Measurements from ENCODE around the gene MAB21L4. TPM values are rescaled to one million over a fixed set of nuclear protein-coding genes. Genes with fewer than 3 reads are reported as not detected.

Gene MAB21L4
- not detected for total RNA-seq

- no peaks in the 10 kb centered on the region for H3K36me3 Mint-ChIP-seq (ENCODE audit: low read depth)
- ChIA-PET CTCF (no interaction called here), POLR2A (no interaction called here)
- no peaks in the 10 kb centered on the region for H3K9me3 Mint-ChIP-seq
- H3K27ac Mint-ChIP-seq, result no peak within 1 kb of the TSS
- no peaks in the 10 kb centered on the region for H3K27me3 Mint-ChIP-seq
- no peak within 1 kb of the TSS for H3K4me3 Mint-ChIP-seq
- no peak for DNase-seq
- H3K4me1 Mint-ChIP-seq, result no peaks in the 10 kb centered on the region
Measured at GRCh38 chr2:240895656-240896388, at the start of gene MAB21L4. MAB21L4 (minus strand) TSS chr2:240896156; CDS start chr2:240895997, 159 bp downstream.

GRCh38 chr2:240936106-240936505, 40.1 kb upstream of the MAB21L4 start:
- CTCF ChIA-PET, result no interaction called here

GRCh38 chr2:240935103-240935876, 39.3 kb upstream of the MAB21L4 start:
- CTCF ChIA-PET, result interaction anchor here (0.5 kb wide), 1 partner anchor 262 kb away, joined by 3 read pairs; no protein-coding TSS in a partner anchor
- H3K4me3 Mint-ChIP-seq, result no peak overlapping the region

More at GRCh38 chr2:240936106-240936505, 40.1 kb upstream of the MAB21L4 start:
- Mint-ChIP-seq H3K36me3 (ENCODE audit: low read depth) (no peaks in the 10 kb centered on the region), H3K4me1 (no peaks in the 10 kb centered on the region), H3K27ac (no peak overlapping the region), H3K9me3 (peaks cover 7% of the 10 kb centered on the region), H3K27me3 (peaks cover 20% of the 10 kb centered on the region), H3K4me3 (no peak overlapping the region)
- no peak for DNase-seq
- POLR2A ChIA-PET, result no interaction called here

GRCh38 chr2:240934701-240935102, 38.7 kb upstream of the MAB21L4 start:
- Mint-ChIP-seq H3K36me3 (ENCODE audit: low read depth) (no peaks in the 10 kb centered on the region), H3K4me1 (no peaks in the 10 kb centered on the region), H3K9me3 (peaks cover 7% of the 10 kb centered on the region), H3K27ac (no peak overlapping the region), H3K4me3 (no peak overlapping the region), H3K27me3 (peaks cover 8% of the 10 kb centered on the region)
- ChIA-PET POLR2A (no interaction called here), CTCF (no interaction called here)
- DNase-seq, result no peak

More at GRCh38 chr2:240935103-240935876, 39.3 kb upstream of the MAB21L4 start:
- H3K27me3 Mint-ChIP-seq, result peaks cover 12% of the 10 kb centered on the region
- no peaks in the 10 kb centered on the region for H3K4me1 Mint-ChIP-seq
- DNase-seq, result no peak
- H3K36me3 Mint-ChIP-seq (ENCODE audit: low read depth), result no peaks in the 10 kb centered on the region
- H3K9me3 Mint-ChIP-seq, result peaks cover 7% of the 10 kb centered on the region
- no peak overlapping the region for H3K27ac Mint-ChIP-seq
- POLR2A ChIA-PET, result no interaction called here

- peaks cover 5% of the 10 kb centered on the region for H3K27me3 Mint-ChIP-seq
- ChIA-PET CTCF (no interaction called here), POLR2A (no interaction called here)
- no peaks in the 10 kb centered on the region for H3K36me3 Mint-ChIP-seq (ENCODE audit: low read depth)
- H3K4me1 Mint-ChIP-seq, result no peaks in the 10 kb centered on the region
- H3K4me3 Mint-ChIP-seq, result no peak overlapping the region
- DNase-seq, result no peak
- peaks cover 7% of the 10 kb centered on the region for H3K9me3 Mint-ChIP-seq
- H3K27ac Mint-ChIP-seq, result no peak overlapping the region
Measured at GRCh38 chr2:240933966-240934700, 38.2 kb upstream of the MAB21L4 start.

GRCh38 chr2:240933048-240933965, 37.4 kb upstream of the MAB21L4 start:
- no peak overlapping the region for H3K27ac Mint-ChIP-seq
- CTCF ChIA-PET, result no interaction called here
- POLR2A ChIA-PET, result no interaction called here
- H3K27me3 Mint-ChIP-seq, result peaks cover 5% of the 10 kb centered on the region
- H3K36me3 Mint-ChIP-seq (ENCODE audit: low read depth), result no peaks in the 10 kb centered on the region
- no peak overlapping the region for H3K4me3 Mint-ChIP-seq
- no peaks in the 10 kb centered on the region for H3K4me1 Mint-ChIP-seq
- DNase-seq, result no peak
- peaks cover 7% of the 10 kb centered on the region for H3K9me3 Mint-ChIP-seq

- CTCF ChIA-PET, result no interaction called here
- Mint-ChIP-seq H3K4me3 (no peak overlapping the region), H3K9me3 (peaks cover 5% of the 10 kb centered on the region), H3K27ac (no peak overlapping the region), H3K36me3 (ENCODE audit: low read depth) (no peaks in the 10 kb centered on the region), H3K4me1 (no peaks in the 10 kb centered on the region), H3K27me3 (peaks cover 3% of the 10 kb centered on the region)
- no peak for DNase-seq
- POLR2A ChIA-PET, result no interaction called here
Measured at GRCh38 chr2:240932724-240933047, 36.7 kb upstream of the MAB21L4 start.

- no peak for DNase-seq
- peaks cover 2% of the 10 kb centered on the region for H3K9me3 Mint-ChIP-seq
- POLR2A ChIA-PET, result no interaction called here
- H3K27me3 Mint-ChIP-seq, result no peaks in the 10 kb centered on the region
- H3K27ac Mint-ChIP-seq, result no peak overlapping the region
- H3K36me3 Mint-ChIP-seq (ENCODE audit: low read depth), result no peaks in the 10 kb centered on the region
- no peaks in the 10 kb centered on the region for H3K4me1 Mint-ChIP-seq
- H3K4me3 Mint-ChIP-seq, result no peak overlapping the region
- CTCF ChIA-PET, result no interaction called here
Measured at GRCh38 chr2:240932001-240932723, 36.2 kb upstream of the MAB21L4 start.

GRCh38 chr2:240931319-240931949, 35.5 kb upstream of the MAB21L4 start:
- Mint-ChIP-seq H3K27ac (no peak overlapping the region), H3K27me3 (no peaks in the 10 kb centered on the region), H3K4me3 (no peak overlapping the region), H3K4me1 (no peaks in the 10 kb centered on the region), H3K36me3 (ENCODE audit: low read depth) (no peaks in the 10 kb centered on the region), H3K9me3 (no peaks in the 10 kb centered on the region)
- no peak for DNase-seq
- ChIA-PET POLR2A (no interaction called here), CTCF (no interaction called here)

GRCh38 chr2:240930631-240931318, 34.8 kb upstream of the MAB21L4 start:
- ChIA-PET CTCF (no interaction called here), POLR2A (no interaction called here)
- no peak overlapping the region for H3K27ac Mint-ChIP-seq
- H3K27me3 Mint-ChIP-seq, result no peaks in the 10 kb centered on the region
- no peaks in the 10 kb centered on the region for H3K4me1 Mint-ChIP-seq
- H3K36me3 Mint-ChIP-seq (ENCODE audit: low read depth), result no peaks in the 10 kb centered on the region
- DNase-seq, result no peak
- H3K4me3 Mint-ChIP-seq, result no peak overlapping the region
- H3K9me3 Mint-ChIP-seq, result no peaks in the 10 kb centered on the region

- no peaks in the 10 kb centered on the region for H3K4me1 Mint-ChIP-seq
- no peaks in the 10 kb centered on the region for H3K9me3 Mint-ChIP-seq
- ChIA-PET POLR2A (no interaction called here), CTCF (no interaction called here)
- no peak overlapping the region for H3K4me3 Mint-ChIP-seq
- no peak for DNase-seq
- H3K36me3 Mint-ChIP-seq (ENCODE audit: low read depth), result no peaks in the 10 kb centered on the region
- no peak overlapping the region for H3K27ac Mint-ChIP-seq
- no peaks in the 10 kb centered on the region for H3K27me3 Mint-ChIP-seq
Measured at GRCh38 chr2:240930096-240930630, 34.2 kb upstream of the MAB21L4 start.
